Kidney (tissue), 14 donors: ENCODE data around the gene GRPEL2. TPM values are rescaled to one million over a fixed set of nuclear protein-coding genes. Genes with fewer than 3 reads are reported as not detected.
A peak's percentile ranks its signal among the peaks of the same experiment; 100 is the strongest.

Experiments used
- DNase-seq, 5 donors: peaks; one replicate each; pipeline ENCODE4 v3.0.0-alpha.2; 2013 to 2020
- FAIRE-seq: peaks from 2 replicates; lab custom pipeline; 2012; peaks lifted over from hg19 to GRCh38; lab: Jason Lieb, UNC
- H3K27ac ChIP-seq, 2 donors: one replicate each; pipeline ENCODE4 v1.7.0; 2013; ENCODE audit warnings: low read depth in 2 of 2, low read length in 2 of 2, inconsistent platforms in 1 of 2
- H3K27me3 ChIP-seq: one replicate; pipeline ENCODE4 v1.7.1; 2013; ENCODE audit warnings: low read length, inconsistent platforms; ENCODE audit not compliant: control insufficient read depth, insufficient read depth
- H3K36me3 ChIP-seq, 3 donors: one replicate each; pipeline versions ENCODE4 v1.7.0 to v1.7.1; 2013; ENCODE audit warnings: low read length in 3 of 3, control low read depth in 1 of 3, inconsistent platforms in 1 of 3; ENCODE audit not compliant: insufficient read depth in 3 of 3, control insufficient read depth in 2 of 3
- H3K4me1 ChIP-seq, 3 donors: one replicate each; pipeline versions ENCODE4 v1.7.0 to v1.7.1; 2013; ENCODE audit warnings: low read length in 3 of 3, inconsistent platforms in 1 of 3, low read depth in 1 of 3; ENCODE audit not compliant: control insufficient read depth in 2 of 3, insufficient read depth in 2 of 3
- H3K4me3 ChIP-seq, 3 donors: one replicate each; pipeline versions ENCODE4 v1.7.0 to v1.8.1; 2013; ENCODE audit warnings: low read length in 3 of 3, control low read depth in 1 of 3, inconsistent platforms in 1 of 3
- H3K9ac ChIP-seq, 3 donors: one replicate each; pipeline versions ENCODE4 v1.7.0 to v1.7.1; 2013; ENCODE audit warnings: low read length in 3 of 3, control low read depth in 1 of 3, inconsistent platforms in 1 of 3
- H3K9me3 ChIP-seq, 3 donors: one replicate each; pipeline versions ENCODE4 v1.7.0 to v1.7.1; 2013; ENCODE audit warnings: low read length in 3 of 3, control low read depth in 1 of 3, inconsistent platforms in 1 of 3; ENCODE audit not compliant: control insufficient read depth in 2 of 3, insufficient read depth in 1 of 3
- CTCF ChIP-seq: IDR thresholded peaks from 3 replicates; pipeline ENCODE4 v1.5.1; 2012; ENCODE audit warnings: mild to moderate bottlenecking, moderate library complexity, borderline replicate concordance; ENCODE audit not compliant: insufficient read depth; ENCODE audit errors: extremely low read depth
- intact Hi-C: fragments of 100-400 bp; cut with DNase I; formaldehyde crosslinking; loops from one replicate; pipeline ENCODE4 v1.11.1; 2022
- polyA plus RNA-seq: library from polyadenylated mRNA; stranded (reverse); fragments of 350-450 nt; fragmentation: Illumina TruSeq; extraction: RNeasy Lipid Tissue Mini Kit (QIAGEN cat#74804); gene quantifications from one replicate; pipeline ENCODE4 v1.2.3, GENCODE V29; 2014; ENCODE audit warnings: low read depth, low replicate concordance; ENCODE audit not compliant: insufficient read depth
- total RNA-seq: library from RNA; stranded (reverse); fragmentation: NEBNext Ultra II Directional; extraction: Animal tissue kit (Norgen Biotek cat#: 25700); gene quantifications from one replicate; pipeline ENCODE4 v1.2.1, GENCODE V29; 2021
- donor health status: control.
- donor health status: control.
- donor health status: control.
- donor health status: control.
- donor health status: control.
- donor health status: DM: yes; HTN: yes; CAD: no.
- donor health status: Normal renal cell carcinoma (clear cell type).

Gene GRPEL2
- total and polyA plus RNA-seq, 2 donors from 2014 or later: 7.6 to 16.9 TPM

- FAIRE-seq: no peak
- TF ChIP-seq CTCF: no peak
Observed at GRCh38 chr5:149333711-149334443, 11.4 kb upstream of the GRPEL2 start.

GRCh38 chr5:149337736-149338135 is 7.6 kb upstream of the GRPEL2 start:
- Histone ChIP-seq H3K4me3 (no peak overlapping the region), H3K4me1 (no peaks in the 10 kb centered on the region), H3K9ac (no peak overlapping the region), H3K36me3 (no peaks in the 10 kb centered on the region), H3K9me3 (no peaks in the 10 kb centered on the region), H3K27ac (no peak overlapping the region), H3K27me3 (no peaks in the 10 kb centered on the region)
- no peak for TF ChIP-seq CTCF
- intact Hi-C loops: no loop called here
- peak in 3 of 5 donors; percentile 26 to 49 (median 39) for DNase-seq
- FAIRE-seq: no peak

More at GRCh38 chr5:149333711-149334443, 11.4 kb upstream of the GRPEL2 start:
- no peaks in the 10 kb centered on the region for H3K36me3 ChIP-seq
- no peak overlapping the region for H3K4me3 ChIP-seq
- no peaks in the 10 kb centered on the region for H3K9me3 ChIP-seq
- no peak overlapping the region for H3K27ac ChIP-seq
- no peak for DNase-seq
- no peaks in the 10 kb centered on the region for H3K27me3 ChIP-seq
- H3K4me1 ChIP-seq: no peaks in the 10 kb centered on the region
- H3K9ac ChIP-seq: no peak overlapping the region
- intact Hi-C loops: no loop called here

- DNase-seq: no peak
- Histone ChIP-seq H3K9me3 (no peaks in the 10 kb centered on the region), H3K4me1 (no peaks in the 10 kb centered on the region), H3K36me3 (no peaks in the 10 kb centered on the region), H3K4me3 (no peak overlapping the region), H3K27ac (no peak overlapping the region), H3K9ac (no peak overlapping the region), H3K27me3 (no peaks in the 10 kb centered on the region)
- no peak for FAIRE-seq
- intact Hi-C loops: no loop called here
- no peak for TF ChIP-seq CTCF
Observed at GRCh38 chr5:149338364-149338763, 6.9 kb upstream of the GRPEL2 start.
